KMS-11 (cell line): ENCODE results near the gene INSYN2B.
"Not testable (repeated sequence)": the region's sequence is repeated elsewhere in the genome, so short reads cannot be mapped to it uniquely, and the experiment has no call there.

ENCODE experiments used
- H2AFZ ChIP-seq: fragments of 200-600 bp; sonication (generic); 2 replicates; pipeline ENCODE4 v1.6.1; 2016; ENCODE audit warnings: antibody characterized with exemption, mixed run types, low read depth
- H3K27ac ChIP-seq: fragments of 200-600 bp; sonication (generic); 2 replicates; pipeline ENCODE4 v1.6.1; 2016; ENCODE audit warnings: mild to moderate bottlenecking, mixed run types
- H3K27me3 ChIP-seq: fragments of 200-600 bp; sonication (generic); 2 replicates; pipeline ENCODE4 v1.6.1; 2017; ENCODE audit warnings: mild to moderate bottlenecking, low read depth, mixed run types, moderate library complexity; ENCODE audit not compliant: insufficient read depth
- H3K36me3 ChIP-seq: fragments of 200-600 bp; sonication (generic); 2 replicates; pipeline ENCODE4 v1.6.1; 2017; ENCODE audit warnings: mild to moderate bottlenecking, mixed run types; ENCODE audit not compliant: insufficient read depth
- H3K4me1 ChIP-seq: fragments of 200-600 bp; sonication (generic); 2 replicates; pipeline ENCODE4 v1.6.1; 2016; ENCODE audit warnings: mild to moderate bottlenecking, low read depth, mixed run types; ENCODE audit not compliant: poor library complexity, severe bottlenecking
- H3K4me2 ChIP-seq: fragments of 200-600 bp; sonication (generic); 2 replicates; pipeline ENCODE4 v1.7.0; 2016; ENCODE audit warnings: mild to moderate bottlenecking, mixed run types
- H3K4me3 ChIP-seq: fragments of 200-600 bp; sonication (generic); IDR thresholded peaks from 2 replicates; pipeline ENCODE4 v1.6.1; 2017; ENCODE audit warnings: low read depth, low read length, mixed read lengths; ENCODE audit not compliant: insufficient read depth
- H3K79me2 ChIP-seq: fragments of 200-600 bp; sonication (generic); 2 replicates; pipeline ENCODE4 v1.6.1; 2016; ENCODE audit warnings: low read depth, mixed run types; ENCODE audit not compliant: insufficient read depth
- H3K9ac ChIP-seq: fragments of 200-600 bp; sonication (generic); 2 replicates; pipeline ENCODE4 v1.6.1; 2016; ENCODE audit warnings: mild to moderate bottlenecking, mixed run types
- H4K20me1 ChIP-seq: fragments of 200-600 bp; sonication (generic); 2 replicates; pipeline ENCODE4 v1.6.1; 2016; ENCODE audit warnings: mild to moderate bottlenecking, mixed run types; ENCODE audit not compliant: insufficient read depth
- TF ChIP-seq, protein P1 (sequence below): fragments of 200-600 bp; sonication (generic); conservative IDR thresholded peaks from 2 replicates; pipeline ENCODE4 v1.6.1; 2017; ENCODE audit warnings: low read depth, mild to moderate bottlenecking, antibody characterized with exemption, low read length, moderate library complexity, mixed read lengths

The INSYN2B gene

DNA sequence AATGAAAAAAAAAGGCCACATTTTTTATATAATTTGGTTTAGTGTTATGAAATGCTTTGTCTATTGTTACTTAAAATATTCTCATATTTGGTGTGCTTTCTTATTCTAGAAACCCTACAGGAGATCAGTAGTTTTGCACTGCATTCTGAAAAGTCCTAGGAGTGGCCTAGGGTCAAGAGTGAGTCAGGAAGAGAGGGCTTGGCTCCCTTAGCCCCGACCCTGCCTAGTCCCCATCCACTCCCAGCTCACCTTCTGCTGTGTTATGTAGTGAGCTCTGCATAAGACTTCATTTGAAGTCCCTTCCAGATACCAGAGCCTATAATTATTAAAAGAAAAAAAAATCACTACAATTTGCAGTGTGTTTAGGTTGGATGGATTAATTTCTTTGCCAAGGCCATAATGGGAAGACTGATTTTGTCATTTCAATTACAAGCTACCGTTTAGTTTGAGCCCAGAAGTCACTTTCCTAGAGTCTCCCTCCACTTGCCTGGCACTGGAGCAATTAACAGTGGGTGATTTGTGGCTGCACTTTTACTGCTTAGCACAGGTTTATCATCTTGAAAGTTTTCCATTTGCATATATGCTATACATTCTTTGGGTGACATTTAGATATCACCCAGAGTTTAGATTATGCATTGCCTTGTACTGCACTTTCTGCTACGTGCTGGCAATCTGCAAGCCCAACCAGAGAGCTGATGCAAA, 143.3 kb downstream of the INSYN2B start:
- Histone ChIP-seq H4K20me1 (no peaks in the 10 kb centered on the region), H3K4me3 (no peak overlapping the region), H3K36me3 (no peaks in the 10 kb centered on the region), H3K9ac (no peak overlapping the region), H3K79me2 (no peaks in the 10 kb centered on the region), H3K4me1 (peaks cover 3% of the 10 kb centered on the region), H3K4me2 (no peak overlapping the region), H2AFZ (no peak overlapping the region), H3K27ac (no peak overlapping the region), H3K27me3 (no peaks in the 10 kb centered on the region)
- TF ChIP-seq, protein P1, sequence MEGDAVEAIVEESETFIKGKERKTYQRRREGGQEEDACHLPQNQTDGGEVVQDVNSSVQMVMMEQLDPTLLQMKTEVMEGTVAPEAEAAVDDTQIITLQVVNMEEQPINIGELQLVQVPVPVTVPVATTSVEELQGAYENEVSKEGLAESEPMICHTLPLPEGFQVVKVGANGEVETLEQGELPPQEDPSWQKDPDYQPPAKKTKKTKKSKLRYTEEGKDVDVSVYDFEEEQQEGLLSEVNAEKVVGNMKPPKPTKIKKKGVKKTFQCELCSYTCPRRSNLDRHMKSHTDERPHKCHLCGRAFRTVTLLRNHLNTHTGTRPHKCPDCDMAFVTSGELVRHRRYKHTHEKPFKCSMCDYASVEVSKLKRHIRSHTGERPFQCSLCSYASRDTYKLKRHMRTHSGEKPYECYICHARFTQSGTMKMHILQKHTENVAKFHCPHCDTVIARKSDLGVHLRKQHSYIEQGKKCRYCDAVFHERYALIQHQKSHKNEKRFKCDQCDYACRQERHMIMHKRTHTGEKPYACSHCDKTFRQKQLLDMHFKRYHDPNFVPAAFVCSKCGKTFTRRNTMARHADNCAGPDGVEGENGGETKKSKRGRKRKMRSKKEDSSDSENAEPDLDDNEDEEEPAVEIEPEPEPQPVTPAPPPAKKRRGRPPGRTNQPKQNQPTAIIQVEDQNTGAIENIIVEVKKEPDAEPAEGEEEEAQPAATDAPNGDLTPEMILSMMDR: no peak

DNA sequence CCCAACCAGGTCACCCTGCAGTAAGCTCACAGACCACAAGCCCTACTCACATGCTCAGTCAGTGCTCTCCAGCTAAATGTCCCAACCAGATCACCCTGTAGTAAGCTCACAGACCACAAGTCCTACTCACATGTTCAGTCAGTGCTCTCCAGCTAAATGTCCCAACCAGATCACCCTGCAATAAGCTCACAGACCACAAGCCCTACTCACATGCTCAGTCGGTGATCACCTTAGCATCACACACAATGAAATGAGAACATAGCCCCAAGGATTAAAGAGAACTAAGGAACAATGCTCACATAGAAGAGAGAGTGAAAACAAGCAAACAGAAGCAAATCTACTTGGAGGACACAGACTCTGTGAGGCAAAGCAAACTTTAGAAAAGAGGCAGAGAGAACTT, 145.8 kb downstream of the INSYN2B start:
- H3K4me3 ChIP-seq, H3K36me3 ChIP-seq, H3K27ac ChIP-seq, H3K4me2 ChIP-seq, H3K4me1 ChIP-seq, H3K27me3 ChIP-seq, H3K9ac ChIP-seq, H3K79me2 ChIP-seq, H2AFZ ChIP-seq, H4K20me1 ChIP-seq: not testable (repeated sequence)

DNA sequence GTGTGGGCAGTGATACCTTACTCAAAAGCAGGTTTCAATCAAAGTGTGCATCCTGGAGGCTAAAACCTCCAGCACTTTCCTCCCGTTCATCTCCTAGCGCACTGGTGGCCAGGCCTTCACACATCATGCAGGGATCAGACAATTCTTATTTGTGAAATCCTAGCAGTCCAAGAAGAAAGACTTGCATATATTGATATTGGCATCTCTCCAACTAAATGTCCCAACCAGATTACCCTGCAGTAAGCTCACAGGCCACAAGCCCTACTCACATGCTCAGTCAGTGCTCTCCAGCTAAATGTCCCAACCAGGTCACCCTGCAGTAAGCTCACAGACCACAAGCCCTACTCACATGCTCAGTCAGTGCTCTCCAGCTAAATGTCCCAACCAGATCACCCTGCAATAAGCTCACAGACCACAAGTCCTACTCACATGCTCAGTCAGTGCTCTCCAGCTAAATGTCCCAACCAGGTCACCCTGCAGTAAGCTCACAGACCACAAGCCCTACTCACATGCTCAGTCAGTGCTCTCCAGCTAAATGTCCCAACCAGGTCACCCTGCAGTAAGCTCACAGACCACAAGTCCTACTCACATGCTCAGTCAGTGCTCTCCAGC, 146.5 kb downstream of the INSYN2B start:
- not testable (repeated sequence) for H3K4me1 ChIP-seq, H3K27me3 ChIP-seq, H3K36me3 ChIP-seq, H2AFZ ChIP-seq, H3K79me2 ChIP-seq, H3K4me3 ChIP-seq, H3K4me2 ChIP-seq, H3K9ac ChIP-seq, H3K27ac ChIP-seq, H4K20me1 ChIP-seq

DNA sequence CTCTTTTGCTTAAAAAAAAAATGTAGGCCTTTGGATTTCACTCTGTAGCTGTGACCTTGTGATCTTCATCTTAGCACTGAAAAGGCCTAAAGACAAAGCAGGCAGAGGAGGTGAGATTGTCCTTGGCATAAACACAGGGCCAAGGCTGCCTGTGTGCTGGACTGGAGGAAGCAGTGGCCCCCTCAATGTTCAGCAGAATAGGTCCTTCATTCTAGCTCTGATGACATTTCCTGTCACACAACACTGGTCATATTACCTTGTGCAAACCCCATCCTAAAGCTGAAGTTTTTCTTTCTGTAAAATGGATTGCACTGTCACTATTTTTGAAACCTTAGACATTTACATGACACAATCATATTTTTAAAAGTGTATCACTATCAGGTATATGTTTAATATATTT, 147.4 kb downstream of the INSYN2B start:
- no peak overlapping the region for H3K27ac ChIP-seq
- H3K4me3 ChIP-seq: no peak overlapping the region
- H3K4me2 ChIP-seq: no peak overlapping the region
- no peaks in the 10 kb centered on the region for H3K27me3 ChIP-seq
- H3K4me1 ChIP-seq: peaks cover 3% of the 10 kb centered on the region
- no peak overlapping the region for H2AFZ ChIP-seq
- TF ChIP-seq, protein P1: no peak
- H3K36me3 ChIP-seq: no peaks in the 10 kb centered on the region
- no peaks in the 10 kb centered on the region for H3K79me2 ChIP-seq
- no peak overlapping the region for H3K9ac ChIP-seq
- no peaks in the 10 kb centered on the region for H4K20me1 ChIP-seq

DNA sequence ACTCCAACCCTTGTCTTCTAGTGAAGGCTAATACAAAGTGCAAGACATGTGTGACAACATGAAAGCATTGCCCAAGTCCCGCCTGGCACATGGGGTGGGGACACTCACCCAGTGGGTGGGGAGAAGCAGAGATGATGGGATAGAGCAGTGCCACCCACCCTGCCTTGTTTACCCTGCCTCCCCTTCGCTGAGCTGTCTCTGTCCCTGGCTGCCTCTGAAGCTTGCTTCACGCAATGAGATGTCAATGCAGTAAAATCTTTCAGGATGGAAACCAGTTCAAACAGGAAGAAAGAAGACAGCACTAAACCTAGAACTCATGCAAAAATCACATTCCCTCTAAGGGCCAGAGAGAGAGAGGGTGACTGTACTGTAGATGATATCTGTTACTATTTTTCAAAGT, 148.0 kb downstream of the INSYN2B start:
- no peak overlapping the region for H2AFZ ChIP-seq
- H3K27ac ChIP-seq: no peak overlapping the region
- no peaks in the 10 kb centered on the region for H3K79me2 ChIP-seq
- H3K4me1 ChIP-seq: peaks cover 3% of the 10 kb centered on the region
- no peaks in the 10 kb centered on the region for H4K20me1 ChIP-seq
- no peaks in the 10 kb centered on the region for H3K27me3 ChIP-seq
- no peak overlapping the region for H3K4me2 ChIP-seq
- H3K36me3 ChIP-seq: no peaks in the 10 kb centered on the region
- TF ChIP-seq, protein P1: no peak
- no peak overlapping the region for H3K9ac ChIP-seq
- H3K4me3 ChIP-seq: no peak overlapping the region
